ENCODE data around the gene UNC119B.

Gene UNC119B

GRCh38 chr12:120741476-120742421, 31.5 kb downstream of the UNC119B start:
- no peak for DNase-seq

DNA sequence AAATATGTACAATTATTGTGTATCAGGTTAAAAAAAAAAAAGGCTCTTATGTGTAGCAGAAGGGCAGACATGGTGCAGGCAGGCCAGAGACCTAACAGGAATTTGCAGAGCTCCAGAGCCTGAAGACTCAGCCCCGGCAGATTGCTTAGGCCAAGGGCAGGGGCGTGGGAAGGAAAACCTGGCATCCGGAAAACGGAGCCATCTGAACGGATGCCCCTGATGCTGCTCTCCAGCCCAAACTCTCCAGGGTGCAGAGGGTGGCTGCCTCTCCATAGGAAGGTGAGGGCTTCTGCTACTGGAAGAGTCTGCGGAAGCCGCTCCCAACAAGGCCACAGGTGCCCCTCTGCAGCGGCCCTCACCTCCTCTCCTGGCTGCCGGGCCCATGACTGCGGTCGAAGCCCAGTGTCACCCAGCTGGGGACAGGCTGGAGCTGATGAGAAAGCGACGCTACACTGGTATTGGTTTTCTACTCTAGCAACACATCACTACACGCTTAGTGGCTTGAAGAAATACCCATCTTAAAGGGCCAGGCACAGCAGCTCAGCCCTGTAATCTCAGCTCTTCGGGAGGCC, 34.8 kb downstream of the UNC119B start:
- no peak for DNase-seq

DNA sequence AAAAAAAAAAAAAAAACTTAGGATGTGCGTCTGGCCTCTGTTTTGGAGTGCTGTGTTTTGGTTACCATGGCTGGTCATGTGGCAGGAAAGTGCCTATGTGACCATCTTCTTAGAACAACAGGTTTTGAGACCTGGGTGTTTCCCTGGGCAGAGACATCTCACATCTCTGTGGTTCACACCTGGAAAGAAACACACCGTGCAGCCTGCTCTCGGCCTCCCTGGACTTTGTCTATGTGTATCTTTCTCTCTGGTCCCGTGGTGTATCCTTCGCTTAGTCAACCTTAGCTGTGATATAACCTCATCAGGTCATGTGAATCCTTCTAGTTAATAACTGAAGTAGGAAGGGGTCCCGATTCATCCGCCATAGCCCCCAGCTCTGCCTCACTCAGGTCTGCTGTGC, 38.0 kb downstream of the UNC119B start:
- no peak for DNase-seq

- DNase-seq = no peak
Observed at GRCh38 chr12:120749256-120749655, 39.0 kb downstream of the UNC119B start.

DNA sequence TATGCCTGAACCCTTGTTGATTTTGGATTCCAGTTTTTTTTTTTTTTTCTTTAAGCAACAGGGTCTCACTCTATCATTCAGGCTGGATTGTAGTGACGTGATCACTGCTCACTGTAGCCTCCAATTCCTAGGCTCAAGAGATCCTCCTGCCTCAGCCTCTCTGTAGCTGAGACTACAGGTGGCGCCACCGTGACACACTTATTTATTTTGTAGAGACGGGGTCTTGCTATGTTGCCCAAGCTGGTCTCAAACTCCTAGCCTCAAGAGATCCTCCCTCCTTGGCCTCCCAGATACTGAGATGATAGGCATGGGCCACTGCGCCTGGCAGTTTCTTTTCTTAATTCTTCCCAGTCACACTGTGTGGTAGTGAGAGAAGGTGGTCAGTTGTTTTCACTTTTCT, 40.5 kb downstream of the UNC119B start:
- no peak for DNase-seq

GRCh38 chr12:120751389-120751788, 41.1 kb downstream of the UNC119B start:
- DNase-seq = no peak

DNA sequence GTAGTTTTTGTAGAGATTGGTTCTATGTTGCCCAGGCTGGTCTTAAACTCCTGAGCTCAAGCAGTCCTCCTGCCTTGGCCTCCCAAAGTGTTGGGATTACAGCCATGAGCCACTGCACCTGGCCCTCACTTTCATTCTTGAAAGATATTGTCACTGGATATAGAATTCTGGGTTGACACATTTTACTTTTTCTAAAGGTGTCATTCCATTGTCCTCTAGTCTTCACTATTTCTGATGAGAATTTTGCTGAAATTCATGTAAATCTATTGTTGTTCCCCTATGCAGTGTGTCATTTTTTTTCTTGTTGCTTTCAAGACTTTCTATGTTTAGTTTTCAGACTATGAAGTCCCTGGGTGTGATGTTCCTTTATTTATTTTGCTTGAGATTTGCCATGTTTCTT, 44.5 kb downstream of the UNC119B start:
- no peak for DNase-seq

DNA sequence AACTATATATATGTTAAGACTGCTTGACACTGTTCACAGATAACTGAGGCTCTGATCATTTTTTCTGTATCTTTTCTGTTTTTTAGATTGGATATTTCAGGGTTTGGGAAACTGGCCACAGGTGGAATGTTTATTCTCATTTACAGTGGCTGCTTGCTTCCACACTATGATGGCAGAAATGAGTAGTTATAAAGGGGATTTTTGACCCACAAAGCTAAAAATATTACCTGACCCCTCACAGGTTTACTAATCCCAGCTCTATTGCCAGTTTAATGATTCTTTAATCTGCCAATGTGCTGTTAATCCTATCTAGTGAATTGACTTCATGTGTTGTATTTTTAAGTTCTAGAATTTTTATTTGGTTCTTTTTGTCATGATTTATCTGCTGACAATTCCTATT, 45.0 kb downstream of the UNC119B start:
- no peak for DNase-seq

- DNase-seq = no peak
Observed at GRCh38 chr12:120757226-120757742, 47.0 kb downstream of the UNC119B start.

DNA sequence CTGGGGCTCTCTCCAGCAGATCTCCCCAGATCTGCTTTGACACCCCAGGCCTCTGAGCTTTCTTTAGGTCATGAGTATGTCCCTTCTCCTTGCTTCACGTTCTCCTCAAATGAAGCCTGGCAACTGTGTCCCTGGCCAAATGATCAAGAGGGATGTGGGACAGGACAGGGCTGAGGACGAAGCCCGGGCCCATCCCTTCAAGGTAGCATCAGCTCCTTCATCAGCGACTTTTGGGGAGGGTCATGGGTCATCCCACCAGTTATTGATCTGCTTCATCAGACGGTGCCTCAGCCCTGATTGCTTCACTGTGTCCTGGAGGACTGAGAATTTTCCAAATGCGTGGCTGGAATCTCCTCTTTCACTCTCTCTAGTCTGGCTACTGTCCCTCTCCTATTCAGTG, 47.7 kb downstream of the UNC119B start:
- DNase-seq = no peak

GRCh38 chr12:120758798-120759590, 48.7 kb downstream of the UNC119B start:
- no peak for DNase-seq

DNA sequence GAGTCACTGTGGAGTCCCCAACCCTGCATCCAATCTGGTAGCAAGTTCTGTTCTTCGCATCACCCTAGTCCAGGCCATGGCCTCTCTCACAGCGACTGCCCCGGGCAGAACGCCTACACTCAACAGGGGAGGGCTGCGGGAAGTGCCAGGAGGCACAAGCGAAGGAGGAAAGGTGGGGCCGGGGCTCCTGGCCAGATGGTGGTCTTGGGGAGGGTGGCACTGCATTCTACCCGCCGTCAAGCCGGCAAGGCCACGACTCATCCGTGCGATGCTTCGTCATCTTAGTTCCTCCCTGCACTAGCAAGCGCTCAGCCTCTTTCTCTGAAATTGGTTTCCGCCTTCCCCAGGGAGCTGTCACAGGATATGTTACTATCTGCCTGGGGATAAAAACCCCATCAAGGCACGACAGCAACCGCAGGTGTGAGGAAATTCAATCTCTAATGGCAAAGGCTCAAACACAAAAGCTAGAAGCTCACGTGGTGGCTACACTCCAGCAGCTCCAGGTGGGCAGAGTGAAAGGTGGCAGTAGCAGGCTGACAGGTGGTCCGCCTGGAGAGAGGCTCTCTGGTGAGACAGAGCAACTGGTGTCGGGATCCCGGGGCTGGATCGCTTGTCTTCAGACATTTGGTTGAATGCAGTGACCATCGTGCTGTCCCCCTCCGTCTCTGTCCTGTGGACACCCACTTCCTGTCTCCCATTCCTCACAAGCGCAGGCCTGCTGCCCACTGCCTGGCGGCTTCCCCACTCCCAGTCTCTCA, 49.5 kb downstream of the UNC119B start:
- DNase-seq = no peak

DNA sequence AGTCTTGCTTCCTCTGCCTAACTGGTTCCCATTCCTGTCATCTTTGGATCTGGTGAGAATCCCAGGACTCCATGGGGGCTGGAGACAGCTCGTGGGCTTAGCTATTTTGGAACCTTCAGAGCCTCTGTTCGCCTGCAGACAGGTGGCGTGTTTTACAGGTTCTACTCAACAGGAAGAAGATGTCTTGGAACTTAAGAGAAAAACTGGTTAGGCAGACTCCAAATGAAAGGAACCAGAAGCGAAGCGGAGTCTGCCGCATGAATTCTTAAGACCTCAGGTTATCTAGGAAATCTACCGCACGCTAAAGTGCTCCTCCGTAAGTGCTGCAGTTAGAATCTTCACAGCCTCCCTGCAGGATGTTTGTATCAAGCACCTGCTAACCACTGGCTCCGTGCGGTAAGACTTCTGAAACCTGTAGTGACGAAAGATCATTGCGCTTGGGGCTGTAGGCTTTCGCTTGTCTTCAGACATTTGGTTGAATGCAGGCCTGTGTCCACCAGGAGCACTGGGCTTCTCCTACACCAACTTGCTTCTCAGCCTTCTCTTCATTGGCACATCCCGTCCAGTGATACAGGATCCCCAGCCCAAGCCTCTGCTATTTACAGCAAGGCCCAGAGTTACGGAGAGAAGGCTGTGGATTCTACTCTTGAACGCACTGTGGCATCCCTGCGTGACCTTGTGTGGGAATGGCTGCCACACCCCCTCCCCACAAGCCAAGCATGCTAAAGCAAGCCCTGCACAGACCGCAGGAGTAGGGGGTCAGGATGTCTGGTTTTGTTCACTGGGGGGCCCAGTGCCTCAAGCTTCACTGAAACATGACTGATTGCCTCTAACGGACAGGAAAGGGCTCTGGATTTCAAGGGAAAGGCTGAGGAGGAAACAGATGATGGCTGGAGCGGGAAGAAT, 50.3 kb downstream of the UNC119B start:
- no peak for DNase-seq

DNA sequence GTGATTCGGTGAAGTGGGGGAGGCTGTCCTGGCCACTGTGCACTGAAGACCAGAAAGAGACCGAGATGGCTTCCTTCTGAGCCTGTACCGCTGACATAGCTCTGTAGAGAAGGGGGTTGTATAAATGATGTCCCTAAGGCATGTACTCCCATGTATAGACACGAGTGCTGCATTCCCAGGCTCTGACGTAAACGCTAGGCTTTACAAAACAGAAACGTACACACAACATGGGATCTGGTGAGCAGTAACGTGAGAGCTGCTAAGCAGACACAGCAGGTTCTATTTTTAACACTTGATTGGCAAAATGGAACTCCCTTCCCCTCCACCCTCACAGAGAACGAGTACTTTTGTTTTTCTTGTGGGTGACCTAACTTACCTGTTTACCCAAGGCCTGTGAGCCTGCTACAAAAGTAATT, 51.3 kb downstream of the UNC119B start:
- no peak for DNase-seq

- DNase-seq = no peak
Observed at GRCh38 chr12:120762086-120762485, 51.8 kb downstream of the UNC119B start.

DNA sequence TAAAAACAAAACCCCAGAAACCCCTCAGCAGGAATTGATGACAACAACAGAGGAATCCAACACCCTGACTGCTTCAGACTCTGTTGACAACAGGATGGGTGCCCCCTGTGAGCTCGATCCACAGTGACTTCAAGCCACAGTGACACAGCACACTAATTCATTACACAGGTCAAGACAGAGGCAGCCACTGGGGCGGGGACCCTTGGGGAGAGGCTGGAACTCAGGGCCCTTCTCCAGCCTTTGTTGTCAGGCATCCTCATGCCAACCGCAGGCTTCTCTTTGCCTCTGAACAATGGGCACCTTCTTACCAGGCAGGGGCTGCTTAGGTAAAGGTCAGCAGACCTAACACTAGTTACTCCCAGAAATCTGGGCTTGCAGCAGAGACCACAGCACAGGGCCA, 53.0 kb downstream of the UNC119B start:
- DNase-seq = no peak

- DNase-seq = no peak
Observed at GRCh38 chr12:120764816-120765215, 54.6 kb downstream of the UNC119B start.

- DNase-seq = no peak
Observed at GRCh38 chr12:120766566-120766965, 56.3 kb downstream of the UNC119B start.

DNA sequence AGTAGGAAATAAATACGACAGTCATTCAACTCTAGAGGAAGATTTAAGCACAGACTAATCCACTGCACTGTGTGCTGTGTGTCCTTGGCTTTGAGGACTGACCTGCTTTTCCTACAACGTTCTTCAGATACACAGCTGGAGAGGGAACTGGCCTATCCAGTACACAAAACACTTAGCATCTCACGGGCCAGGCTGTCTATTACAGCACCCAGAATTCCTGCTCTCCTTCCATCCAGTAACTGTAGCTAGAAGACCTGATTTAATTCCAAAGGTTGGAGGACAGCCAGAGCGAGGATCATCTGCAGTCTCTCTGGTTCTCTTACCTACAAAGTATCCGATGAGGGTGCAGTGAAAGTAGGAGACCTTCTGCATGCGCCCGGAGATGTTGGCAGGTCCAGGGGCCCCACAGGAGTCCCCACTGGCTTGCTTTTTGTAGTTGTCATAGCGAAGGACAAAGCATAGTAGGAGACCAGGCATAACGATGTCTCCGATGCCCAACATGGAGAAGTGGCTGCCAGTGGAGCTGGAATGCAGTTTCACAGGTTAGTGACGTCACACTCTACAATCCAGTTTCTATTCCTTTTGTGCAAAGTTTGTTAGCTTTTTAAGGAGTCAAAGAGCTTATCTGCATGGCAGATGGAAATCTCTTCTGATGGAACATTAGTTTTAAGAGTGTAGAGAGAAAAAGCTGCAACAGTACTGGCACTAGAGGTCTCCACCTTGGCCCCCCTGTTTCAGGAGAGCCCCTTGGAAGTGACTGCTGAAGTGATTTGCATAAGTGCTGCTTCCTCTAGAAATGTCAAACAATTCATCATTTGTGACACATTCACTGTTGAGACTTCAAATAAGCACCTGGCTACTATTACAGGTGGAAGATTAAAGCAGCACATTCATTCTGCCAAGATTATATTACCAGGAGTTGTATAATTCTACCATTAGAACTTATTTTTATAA, 57.1 kb downstream of the UNC119B start:
- DNase-seq = no peak

GRCh38 chr12:120771097-120771496, 60.8 kb downstream of the UNC119B start:
- DNase-seq = no peak

Data from inflammatory macrophage treated with lipopolysaccharide for 1 hour (primary cell).